GM21723 (cell line): Measurements from ENCODE around the gene PABPN1L.

ENCODE experiments used
- ATAC-seq: cut with Tn5 transposase; IDR thresholded peaks from one replicate; pipeline ENCODE4 v1.9.1; 2021; ENCODE audit warnings: mild to moderate bottlenecking, moderate library complexity; ENCODE audit not compliant: unreplicated experiment

The PABPN1L gene

DNA sequence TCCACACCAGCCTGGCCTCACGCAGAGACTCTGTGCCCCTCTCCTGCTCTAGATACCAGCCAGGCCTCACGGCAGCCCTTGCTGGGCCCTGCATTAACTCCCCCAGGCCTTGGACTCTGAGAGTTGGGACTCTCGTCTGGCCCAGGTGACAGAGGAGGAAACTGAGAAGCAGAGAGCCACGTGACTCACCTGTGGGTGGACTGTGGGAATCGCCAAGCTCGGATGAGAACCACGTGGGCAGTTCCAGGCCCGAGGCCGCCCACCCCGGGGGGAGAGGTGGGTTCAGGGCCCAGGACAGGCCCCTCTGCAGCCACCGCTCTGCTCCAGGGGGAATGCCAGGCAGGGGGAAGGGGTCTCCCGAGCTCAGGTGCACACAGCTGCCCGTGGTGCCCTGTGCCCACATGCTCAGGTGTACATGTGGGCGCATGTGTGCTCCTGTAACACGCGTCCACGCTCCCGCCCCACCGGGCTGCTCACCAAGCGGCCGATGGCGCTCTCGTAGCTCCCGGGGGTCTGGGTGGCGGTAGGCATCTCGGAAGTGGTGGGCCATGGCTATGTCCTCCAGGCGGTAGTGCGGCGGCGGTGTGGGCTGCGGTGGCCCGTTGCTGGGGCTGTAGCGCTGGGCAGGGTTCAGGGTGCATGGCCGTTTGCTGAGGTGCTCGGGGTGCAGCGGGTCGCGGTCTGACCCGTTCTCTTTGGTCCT is 18.3 kb upstream of the PABPN1L start:
- no peak for ATAC-seq

DNA sequence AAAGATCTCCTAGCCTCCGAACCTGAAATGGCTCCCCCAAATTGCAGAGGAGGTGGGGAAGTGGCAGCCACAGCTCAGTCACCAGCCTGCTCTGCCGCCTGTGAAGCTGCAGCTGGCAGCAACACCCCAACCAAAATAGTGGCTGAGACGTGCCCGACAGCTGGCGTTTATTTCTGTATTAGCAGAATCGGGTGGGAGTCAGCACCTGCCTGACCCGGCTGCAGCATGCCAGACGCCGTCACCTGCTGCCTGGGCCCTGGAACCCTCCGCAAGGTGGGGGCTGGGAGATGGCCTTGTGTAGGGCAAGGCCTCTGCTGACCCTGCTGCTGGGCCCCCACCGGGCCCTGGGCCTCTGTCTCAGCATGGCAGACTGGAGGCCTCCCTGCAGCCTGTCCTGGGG is 17.5 kb upstream of the PABPN1L start:
- no peak for ATAC-seq

DNA sequence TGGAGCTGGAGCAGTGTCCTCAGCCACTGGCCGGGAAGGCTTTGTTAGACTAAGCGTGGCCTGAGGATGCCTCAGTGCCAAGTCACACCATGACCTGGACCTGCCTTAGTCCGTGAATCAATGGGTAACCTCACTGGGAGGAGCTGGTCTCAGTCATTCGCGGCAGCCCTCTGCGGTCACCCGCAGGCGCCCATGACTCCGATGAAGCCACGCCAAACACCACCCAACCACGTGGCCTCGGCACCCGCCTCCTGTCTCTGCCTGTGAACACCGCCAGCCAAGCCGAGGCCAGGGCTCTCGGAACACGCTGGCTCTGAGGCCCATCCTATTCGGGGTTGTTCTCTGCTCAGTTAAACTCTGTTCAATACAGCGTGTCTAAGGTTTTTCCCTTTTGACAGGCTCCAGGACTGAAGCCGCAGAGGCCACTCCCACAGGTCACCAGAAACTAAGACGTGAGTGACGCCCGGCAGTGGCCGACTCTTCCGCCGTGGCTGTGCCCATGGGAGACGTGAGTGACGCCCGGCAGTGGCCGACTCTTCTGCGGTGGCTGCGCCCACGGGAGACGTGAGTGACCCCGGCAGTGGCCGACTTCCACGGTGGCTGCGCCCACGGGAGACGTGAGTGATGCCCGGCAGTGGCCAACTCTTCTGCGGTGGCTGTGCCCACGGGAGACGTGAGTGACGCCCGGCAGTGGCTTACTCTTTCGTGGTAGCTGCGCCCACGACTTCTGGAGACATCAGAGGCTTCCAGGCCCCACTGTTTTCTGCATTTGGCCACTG is 16.8 kb upstream of the PABPN1L start:
- no peak for ATAC-seq

DNA sequence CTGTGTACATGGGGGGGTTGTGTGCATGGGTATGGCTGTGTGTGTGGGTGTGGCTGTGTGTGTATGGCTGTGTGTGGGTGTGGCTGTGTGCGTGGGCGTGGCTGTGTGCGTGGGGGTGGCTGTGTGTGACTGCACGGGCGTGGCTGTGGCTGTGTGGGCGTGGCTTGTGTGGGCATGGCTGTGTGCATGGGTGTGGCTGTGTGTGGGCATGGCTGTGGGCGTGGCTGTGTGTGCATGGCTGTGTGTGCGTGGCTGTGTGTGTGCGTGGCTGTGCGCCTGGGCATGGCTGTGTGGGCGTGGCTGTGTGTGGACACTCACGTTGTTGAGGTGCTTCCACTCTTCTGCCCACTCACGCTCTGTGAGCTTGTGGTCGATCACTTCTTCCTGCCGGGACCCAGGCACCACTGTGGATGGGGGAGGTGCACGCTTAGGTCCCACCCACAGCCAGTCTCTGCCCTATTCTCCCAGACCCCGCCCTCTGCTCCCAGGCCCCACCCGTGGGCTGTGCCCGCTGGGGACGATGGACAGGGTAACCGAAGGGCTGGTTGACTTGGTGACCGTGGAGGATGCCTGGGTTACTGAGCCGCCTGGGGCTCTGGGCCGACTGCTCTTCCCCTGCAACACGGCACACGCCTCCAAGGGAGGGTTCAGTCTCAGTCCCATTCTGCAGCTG is 16.0 kb upstream of the PABPN1L start:
- ATAC-seq, result no peak

GRCh38 chr16:88881675-88882357 is 15.4 kb upstream of the PABPN1L start:
- no peak for ATAC-seq

DNA sequence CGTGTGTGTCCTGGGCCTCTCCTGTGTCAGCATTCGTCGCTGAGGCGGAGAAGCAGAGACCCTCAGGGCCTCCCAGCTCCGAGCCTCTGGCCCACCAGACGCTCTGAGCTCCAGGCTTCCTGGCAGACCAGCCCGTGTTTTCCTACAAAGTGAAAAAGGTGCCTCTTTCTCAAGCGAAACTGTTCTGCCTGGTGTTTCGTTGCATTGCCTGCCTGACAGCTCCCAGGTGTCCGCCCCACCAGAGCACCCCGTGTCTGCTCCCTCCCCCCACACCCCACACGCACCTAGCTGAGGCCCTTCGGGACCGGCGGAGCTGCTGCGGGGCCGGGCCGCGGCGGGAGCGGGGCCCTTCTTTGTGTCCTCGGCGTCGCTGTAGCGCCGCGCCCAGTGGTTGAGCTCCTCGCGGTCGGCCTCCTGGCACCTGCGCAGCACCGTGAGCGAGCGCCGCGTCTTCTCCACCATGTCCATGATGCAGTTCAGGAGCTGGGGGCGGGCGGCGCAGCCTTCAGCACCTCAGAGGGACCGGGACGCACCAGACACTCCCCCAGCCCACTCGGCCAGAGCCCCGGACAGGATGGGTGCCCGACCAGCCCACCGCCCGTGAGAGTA is 14.7 kb upstream of the PABPN1L start:
- no peak for ATAC-seq

DNA sequence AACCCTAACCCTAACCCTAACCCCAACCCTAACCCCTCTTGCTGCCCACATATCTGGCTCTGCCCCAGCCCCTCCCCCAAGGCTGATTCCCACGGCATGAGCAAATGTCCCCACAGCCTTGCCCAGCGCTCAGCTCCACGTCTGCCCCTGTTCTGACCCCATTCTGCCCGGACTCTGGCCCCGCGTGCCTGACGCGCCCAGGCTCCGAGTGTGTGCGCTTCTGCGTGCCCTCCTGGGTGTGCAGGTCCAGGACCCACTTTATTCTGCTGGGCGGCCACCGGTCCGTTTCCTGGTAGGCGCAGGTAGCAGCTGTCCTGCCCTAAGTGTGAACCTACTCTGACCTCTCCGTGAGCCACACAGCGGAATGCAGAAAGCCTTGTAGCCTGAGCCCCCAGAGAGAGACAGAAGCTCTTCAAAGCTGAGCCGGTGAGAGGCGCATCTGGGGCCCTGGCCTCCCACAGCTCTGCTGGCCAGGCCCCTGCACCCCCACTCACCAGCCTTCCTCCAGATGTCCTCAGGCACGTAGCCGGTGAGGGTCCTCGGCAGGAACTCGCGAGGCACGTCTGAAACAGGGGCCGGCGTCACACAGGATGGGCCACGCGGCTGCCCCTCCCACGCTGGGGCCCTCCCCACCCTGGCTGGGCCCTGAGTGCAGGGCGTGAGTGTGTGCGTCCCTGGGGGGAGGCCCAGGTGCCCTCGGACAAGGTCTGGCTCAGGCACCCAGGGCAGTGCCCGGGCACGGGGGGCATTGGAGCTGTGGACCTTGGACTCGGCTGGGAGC is 14.0 kb upstream of the PABPN1L start:
- ATAC-seq, result no peak

DNA sequence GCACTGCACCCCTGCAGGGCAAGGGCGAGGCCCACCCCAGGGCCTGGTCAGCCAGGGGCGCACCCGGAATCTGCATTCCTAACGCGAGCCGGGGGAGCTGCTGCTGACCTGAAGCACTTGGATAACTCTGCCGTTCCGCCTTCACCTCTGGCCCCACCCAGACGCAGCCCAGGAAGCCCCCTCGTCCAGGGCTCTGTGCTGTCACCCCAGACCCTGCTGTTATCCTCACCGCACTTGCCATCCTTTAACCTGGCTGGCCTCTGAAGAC is 13.3 kb upstream of the PABPN1L start:
- no peak for ATAC-seq

DNA sequence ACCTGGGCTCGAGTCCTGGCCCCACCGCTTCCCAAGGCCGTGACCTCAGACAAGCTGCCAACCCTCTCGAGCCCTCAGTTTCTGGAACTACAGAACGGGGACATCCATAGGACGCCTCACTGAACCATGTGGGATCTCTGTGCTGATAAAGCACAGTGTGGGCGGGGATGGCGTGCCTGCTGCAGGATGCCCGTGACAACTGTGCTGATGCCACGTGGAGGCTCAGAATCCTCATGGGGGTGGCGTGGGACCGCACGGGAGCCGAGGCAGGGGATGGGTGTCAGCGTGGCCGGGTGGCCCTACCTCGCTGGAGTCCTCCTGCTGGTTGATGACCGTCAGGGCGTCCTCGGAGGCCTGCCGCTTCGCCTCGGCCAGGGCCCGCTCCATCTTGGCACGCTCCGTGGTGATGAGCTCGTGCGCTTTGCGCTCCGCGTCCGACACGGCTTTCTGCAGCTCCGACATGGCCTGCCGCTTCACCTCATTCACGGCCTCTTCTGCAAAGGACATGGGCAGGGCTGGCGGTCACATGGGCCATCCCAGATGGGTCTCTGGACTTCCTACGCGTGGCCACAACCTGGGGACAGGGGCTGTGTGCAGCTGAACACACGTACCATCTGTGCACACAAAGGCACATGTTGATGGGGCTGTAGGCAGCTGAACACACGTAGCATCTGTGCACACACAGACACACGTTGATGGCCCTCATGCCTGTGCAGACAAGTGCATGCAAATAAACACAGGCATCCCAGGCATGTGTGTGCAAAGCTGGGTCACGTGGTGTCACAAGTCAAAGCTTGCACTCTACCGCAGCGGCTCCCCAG is 12.7 kb upstream of the PABPN1L start:
- no peak for ATAC-seq

GRCh38 chr16:88878356-88878755 is 11.9 kb upstream of the PABPN1L start:
- ATAC-seq, result no peak

DNA sequence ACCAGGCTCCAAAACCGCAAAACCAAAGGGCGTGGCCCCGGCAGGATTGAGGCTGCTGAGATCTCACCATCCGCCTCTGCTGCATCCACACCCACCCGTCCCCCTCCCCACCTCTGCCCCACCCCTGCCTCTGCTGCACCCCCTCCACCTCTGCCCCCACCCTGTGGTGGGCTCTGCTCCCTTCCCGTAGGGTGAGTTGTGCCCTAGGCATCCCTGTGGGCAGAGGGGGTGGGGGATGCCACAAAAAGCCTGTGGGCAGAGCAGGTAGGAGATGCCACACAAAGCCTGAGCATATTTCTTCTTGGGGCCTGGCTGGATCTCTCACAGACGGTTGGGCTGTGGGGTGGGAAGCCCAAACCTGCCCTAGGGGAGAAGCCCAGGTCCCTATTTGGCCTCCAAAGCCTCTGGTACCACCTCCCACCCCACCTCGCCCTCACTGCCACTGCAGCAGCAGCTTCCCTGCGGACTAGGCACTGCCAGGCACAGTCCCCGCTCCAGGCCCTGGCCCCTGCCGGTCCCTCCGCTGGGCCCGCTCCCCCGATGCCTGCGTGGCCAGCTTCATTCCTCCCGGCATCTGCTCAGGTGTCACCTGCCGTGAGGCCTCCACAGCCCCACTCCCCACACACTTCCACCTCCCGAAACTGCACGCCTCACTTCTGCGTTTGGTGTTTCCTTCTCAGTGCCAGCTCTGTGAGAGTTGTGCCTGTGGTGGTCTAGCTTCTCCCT is 11.3 kb upstream of the PABPN1L start:
- no peak for ATAC-seq

- ATAC-seq, result no peak
Measured at GRCh38 chr16:88876942-88877526, 10.6 kb upstream of the PABPN1L start.

- ATAC-seq, result no peak
Measured at GRCh38 chr16:88875703-88876234, 9.3 kb upstream of the PABPN1L start.

GRCh38 chr16:88874938-88875599 is 8.6 kb upstream of the PABPN1L start:
- ATAC-seq, result no peak

DNA sequence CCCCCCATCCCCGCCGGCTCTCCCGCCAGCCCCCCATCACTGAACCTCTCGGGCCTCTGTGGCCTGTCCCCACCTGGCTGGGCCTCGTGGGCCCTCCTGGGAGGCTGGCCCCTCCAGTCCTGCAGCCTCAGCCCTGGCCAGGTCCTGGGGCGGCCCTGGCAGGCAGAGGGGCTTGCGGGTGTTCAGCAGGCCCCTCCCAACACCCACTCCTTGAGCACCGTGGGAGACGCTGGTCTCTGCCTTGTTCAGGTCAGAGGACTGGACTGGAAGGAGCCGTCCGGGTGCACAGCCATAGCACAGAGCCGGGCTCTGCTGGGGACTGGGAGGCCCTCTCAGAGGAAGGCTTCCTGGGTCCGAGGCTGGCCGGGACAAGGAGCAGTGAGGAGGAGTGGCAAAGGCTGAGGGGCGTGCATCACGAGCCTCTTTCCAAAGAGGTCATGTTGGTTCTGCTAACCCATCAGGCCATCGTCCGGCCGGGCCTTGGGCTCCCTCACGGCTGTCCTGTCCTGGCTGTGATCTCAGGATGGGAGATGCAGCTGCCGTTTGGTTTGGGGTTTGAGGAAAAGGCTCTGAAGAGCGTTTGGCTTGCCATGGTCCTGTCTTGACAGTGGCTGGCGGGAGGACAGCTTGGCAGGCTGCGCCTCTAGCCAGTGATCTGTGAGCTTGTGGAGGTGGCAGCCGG is 6.3 kb upstream of the PABPN1L start:
- no peak for ATAC-seq

DNA sequence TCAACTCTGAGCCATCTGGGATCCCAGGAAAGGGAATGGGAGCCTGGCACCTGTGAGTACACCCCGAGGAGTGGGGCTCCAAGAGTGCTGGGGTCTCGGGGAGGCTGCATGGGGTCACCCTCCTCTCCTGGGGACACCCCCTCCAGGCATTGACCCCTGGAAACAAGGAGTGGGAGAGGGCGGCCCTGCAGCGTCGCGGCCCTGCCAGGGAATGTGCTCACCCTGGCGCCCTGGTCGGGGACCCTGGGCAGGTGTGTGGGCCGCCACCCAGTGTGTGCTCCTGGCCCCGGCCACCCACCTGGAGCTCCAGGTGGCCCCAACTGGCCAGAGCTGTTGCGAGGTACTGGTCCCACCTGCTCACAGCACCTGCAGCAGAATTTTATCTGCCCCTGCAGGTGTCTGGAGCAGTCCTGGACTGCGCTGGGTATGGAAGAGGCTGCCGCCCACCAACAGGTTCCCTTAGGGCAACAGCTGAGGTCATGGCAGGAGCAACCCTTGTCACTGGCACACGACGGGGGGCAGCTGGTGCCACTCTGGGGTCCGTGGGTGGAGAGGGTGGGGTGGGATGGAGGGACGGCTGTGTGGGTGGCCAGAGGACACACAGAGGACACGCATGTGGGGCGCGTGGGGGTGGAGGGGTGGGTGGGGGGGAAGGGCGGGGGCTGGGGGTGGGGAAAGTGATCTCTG is 5.4 kb upstream of the PABPN1L start:
- ATAC-seq, result no peak

DNA sequence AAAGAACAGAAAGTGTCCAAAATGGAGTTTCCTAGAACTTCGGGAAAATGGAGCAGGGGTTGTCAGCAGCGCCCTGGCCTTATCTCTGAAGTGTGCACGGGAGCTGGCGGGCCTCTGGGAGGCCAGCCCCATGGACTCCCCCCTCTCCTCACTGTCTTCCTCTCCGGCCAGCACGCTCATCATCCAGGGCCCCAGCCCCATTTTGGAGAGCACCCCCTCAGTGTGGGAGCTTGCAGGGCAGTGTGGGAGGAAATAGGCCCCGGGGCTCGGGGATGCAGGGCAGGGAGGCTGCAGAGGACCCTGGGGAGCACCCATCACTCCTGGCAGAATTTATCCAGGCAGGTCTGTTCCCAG is 4.9 kb upstream of the PABPN1L start:
- no peak for ATAC-seq
